ENCODE results near the gene LDB1. TPM values are rescaled to one million over a fixed set of nuclear protein-coding genes. Genes with fewer than 3 reads are reported as not detected.
A peak's percentile ranks its signal among the peaks of the same experiment; 100 is the strongest.

The LDB1 gene
- total and polyA plus RNA-seq, 8 donors, result 40.3 to 178 (median 151) TPM

- intact Hi-C loops (cut with DNase I), result no loop called here
- peak overlapping the region; percentile 93 to 95 for H3K27ac ChIP-seq
- DNase-seq (no peak), ATAC-seq (no peak)
- TF ChIP-seq, protein P1, sequence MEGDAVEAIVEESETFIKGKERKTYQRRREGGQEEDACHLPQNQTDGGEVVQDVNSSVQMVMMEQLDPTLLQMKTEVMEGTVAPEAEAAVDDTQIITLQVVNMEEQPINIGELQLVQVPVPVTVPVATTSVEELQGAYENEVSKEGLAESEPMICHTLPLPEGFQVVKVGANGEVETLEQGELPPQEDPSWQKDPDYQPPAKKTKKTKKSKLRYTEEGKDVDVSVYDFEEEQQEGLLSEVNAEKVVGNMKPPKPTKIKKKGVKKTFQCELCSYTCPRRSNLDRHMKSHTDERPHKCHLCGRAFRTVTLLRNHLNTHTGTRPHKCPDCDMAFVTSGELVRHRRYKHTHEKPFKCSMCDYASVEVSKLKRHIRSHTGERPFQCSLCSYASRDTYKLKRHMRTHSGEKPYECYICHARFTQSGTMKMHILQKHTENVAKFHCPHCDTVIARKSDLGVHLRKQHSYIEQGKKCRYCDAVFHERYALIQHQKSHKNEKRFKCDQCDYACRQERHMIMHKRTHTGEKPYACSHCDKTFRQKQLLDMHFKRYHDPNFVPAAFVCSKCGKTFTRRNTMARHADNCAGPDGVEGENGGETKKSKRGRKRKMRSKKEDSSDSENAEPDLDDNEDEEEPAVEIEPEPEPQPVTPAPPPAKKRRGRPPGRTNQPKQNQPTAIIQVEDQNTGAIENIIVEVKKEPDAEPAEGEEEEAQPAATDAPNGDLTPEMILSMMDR (IDR thresholded peaks at IDR 0.05), result no peak
- no peaks in the 10 kb centered on the region for H3K27me3 ChIP-seq
- no peak overlapping the region for H3K4me3 ChIP-seq
- H3K4me1 ChIP-seq, result peaks cover 62 to 76% of the 10 kb centered on the region in 2 donors
- no peaks in the 10 kb centered on the region for H3K36me3 ChIP-seq
- no peaks in the 10 kb centered on the region for H3K9me3 ChIP-seq
These were observed 3.5 kb downstream of the LDB1 start for GRCh38 chr10:102116656-102117055.

DNA sequence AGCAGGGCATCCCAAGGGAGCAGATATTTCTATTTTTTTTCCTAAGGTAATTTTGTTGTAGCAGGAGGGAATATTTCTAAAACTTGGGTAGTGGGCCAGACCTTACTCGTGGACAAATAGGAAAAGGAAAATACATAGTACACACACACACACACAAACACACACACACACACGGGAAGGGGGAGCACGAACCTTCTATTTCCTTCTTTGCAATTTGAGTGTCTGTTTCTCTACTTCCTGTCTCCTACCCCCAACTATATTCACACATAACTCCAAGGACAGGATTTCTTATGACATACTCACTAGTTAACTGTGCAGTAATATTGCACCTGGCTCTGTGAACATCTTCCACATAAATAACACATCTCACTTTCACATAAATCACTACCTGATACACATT, 4.4 kb downstream of the LDB1 start:
- H3K27ac ChIP-seq, result peak overlapping the region; percentile 80 to 93
- DNase-seq (no peak), ATAC-seq (no peak)
- H3K4me3 ChIP-seq, result peak overlapping the region in 1 of 2 donors; percentile 76
- TF ChIP-seq, protein P1 (IDR thresholded peaks at IDR 0.05), result no peak
- H3K36me3 ChIP-seq, result peaks cover 0 to 7% of the 10 kb centered on the region in 2 donors
- intact Hi-C loops (cut with DNase I), result no loop called here
- H3K4me1 ChIP-seq, result peaks cover 56 to 67% of the 10 kb centered on the region in 2 donors
- H3K9me3 ChIP-seq, result no peaks in the 10 kb centered on the region
- H3K27me3 ChIP-seq, result no peaks in the 10 kb centered on the region

- DNase-seq, result peak; percentile 80 to 99 (median 92)
- peak; percentile 85 for ATAC-seq
- Histone ChIP-seq H3K27me3 (no peaks in the 10 kb centered on the region), H3K4me3 (peak overlapping the region; percentile 76 to 90), H3K36me3 (peaks cover 0 to 14% of the 10 kb centered on the region in 2 donors), H3K9me3 (no peaks in the 10 kb centered on the region), H3K4me1 (peaks cover 56 to 66% of the 10 kb centered on the region in 2 donors), H3K27ac (peak overlapping the region; percentile 80 to 93)
- TF ChIP-seq, protein P1 (IDR thresholded peaks at IDR 0.05), result no peak
- intact Hi-C loops (cut with DNase I), result no loop called here
These were observed 5.1 kb downstream of the LDB1 start for GRCh38 chr10:102114861-102115618.

DNA sequence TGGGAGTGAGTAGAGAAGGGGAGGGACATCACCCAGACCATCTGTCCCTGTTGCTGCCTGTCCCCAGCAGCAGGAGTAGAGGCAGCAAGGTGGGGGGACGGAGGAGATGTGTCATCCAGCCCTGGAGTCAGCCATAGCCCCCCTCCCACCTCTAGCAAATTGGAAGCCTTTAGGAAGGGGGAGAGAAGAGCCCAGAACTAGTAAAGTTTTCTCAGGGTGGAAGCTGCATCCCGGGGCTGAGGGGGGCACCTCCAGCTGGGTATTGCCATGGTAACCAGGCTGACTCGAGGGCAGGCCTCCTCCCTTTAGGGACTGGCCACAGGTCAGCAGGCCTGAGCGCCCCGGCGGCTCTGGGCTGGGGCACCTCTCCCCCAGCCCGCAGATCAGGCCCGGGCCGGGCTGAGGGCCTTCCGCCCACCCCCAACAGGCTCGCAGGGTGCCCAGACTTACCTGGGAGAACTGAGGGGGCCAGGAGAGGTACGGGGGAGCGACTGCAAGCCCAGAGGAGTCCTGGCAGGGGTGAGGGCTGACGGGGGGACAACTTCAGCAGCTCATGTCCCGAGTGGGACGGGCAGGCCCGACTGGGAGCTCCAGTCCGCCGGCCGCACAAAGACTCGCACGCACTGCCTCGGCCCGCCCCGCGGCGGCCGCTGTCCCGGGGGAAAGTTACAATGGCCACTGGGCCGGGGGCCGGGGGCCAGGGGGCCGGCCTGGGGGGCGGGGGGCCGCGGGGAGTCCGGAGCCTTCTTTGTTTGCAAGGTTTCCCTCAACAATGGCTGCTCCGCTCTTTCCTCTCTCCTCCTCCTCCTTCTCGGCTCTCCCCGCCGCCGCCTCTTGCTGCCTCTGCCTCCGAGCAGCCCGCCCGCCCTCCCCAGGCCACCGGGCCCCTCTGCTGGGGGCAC, 6.0 kb downstream of the LDB1 start:
- peak; percentile 9 for ATAC-seq
- H3K36me3 ChIP-seq, result peaks cover 0 to 22% of the 10 kb centered on the region in 2 donors
- peak in 2 of 4 donors; percentile 33 to 88 for DNase-seq
- no peaks in the 10 kb centered on the region for H3K9me3 ChIP-seq
- H3K27me3 ChIP-seq, result no peaks in the 10 kb centered on the region
- H3K4me1 ChIP-seq, result peaks cover 56 to 63% of the 10 kb centered on the region in 2 donors
- intact Hi-C loops (cut with DNase I), result no loop called here
- peak overlapping the region; percentile 76 to 90 for H3K4me3 ChIP-seq
- H3K27ac ChIP-seq, result peak overlapping the region; percentile 80 to 93
- TF ChIP-seq, protein P1 (IDR thresholded peaks at IDR 0.05), result no peak

All from left lung (tissue), 10 donors.